ENCODE data around the gene WIPF1. TPM values are rescaled to one million over a fixed set of nuclear protein-coding genes. Genes with fewer than 3 reads are reported as not detected.

The WIPF1 gene
- total RNA-seq, 2 donors from 2014 or later: 8.0 to 15.5 TPM

GRCh38 chr2:174510583-174511189 is 86.9 kb downstream of the WIPF1 start:
- Histone ChIP-seq H3K9me3 (no peaks in the 10 kb centered on the region), H3K27me3 (no peaks in the 10 kb centered on the region), H3K36me3 (replicated peaks in 1 of 2; ENCODE audit: insufficient read depth in 1 of 2, low read depth in 2 of 2) (no peaks in the 10 kb centered on the region), H3K4me3 (no peak overlapping the region), H3K27ac (no peak overlapping the region), H3K4me1 (peaks cover 11% of the 10 kb centered on the region)
- 43 to 45% methylated on average over 2 of the region's 2 CpGs for WGBS, 2 donors
- TF ChIP-seq, protein P1, sequence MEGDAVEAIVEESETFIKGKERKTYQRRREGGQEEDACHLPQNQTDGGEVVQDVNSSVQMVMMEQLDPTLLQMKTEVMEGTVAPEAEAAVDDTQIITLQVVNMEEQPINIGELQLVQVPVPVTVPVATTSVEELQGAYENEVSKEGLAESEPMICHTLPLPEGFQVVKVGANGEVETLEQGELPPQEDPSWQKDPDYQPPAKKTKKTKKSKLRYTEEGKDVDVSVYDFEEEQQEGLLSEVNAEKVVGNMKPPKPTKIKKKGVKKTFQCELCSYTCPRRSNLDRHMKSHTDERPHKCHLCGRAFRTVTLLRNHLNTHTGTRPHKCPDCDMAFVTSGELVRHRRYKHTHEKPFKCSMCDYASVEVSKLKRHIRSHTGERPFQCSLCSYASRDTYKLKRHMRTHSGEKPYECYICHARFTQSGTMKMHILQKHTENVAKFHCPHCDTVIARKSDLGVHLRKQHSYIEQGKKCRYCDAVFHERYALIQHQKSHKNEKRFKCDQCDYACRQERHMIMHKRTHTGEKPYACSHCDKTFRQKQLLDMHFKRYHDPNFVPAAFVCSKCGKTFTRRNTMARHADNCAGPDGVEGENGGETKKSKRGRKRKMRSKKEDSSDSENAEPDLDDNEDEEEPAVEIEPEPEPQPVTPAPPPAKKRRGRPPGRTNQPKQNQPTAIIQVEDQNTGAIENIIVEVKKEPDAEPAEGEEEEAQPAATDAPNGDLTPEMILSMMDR (IDR thresholded peaks at IDR 0.05): no peak
- no peak for TF ChIP-seq POLR2A (IDR thresholded peaks at IDR 0.05)
- DNase-seq (no peak), ATAC-seq (no peak)
- intact Hi-C loops (cut with DNase I): no loop called here

Small RNA genes within 50 kb of the gene (small RNA-seq; reads per million reads assigned to genes)
- gene RNU6-5P: not detected

Other genes with a start within 250 kb of the WIPF1 start
- 10 to 100 TPM; 18.7 to 19.8 TPM for gene SCRN3, start 202.1 kb downstream of the WIPF1 start, total RNA-seq
- gene GPR155, start 110.8 kb downstream of the WIPF1 start, total RNA-seq: 1 to 10 TPM; 4.6 to 8.6 TPM
- gene CHRNA1, start 166.7 kb upstream of the WIPF1 start, total RNA-seq: not detected

Measured in body of pancreas (tissue), 4 donors.